Measurements from ENCODE around the gene SMAD7.

The SMAD7 gene

GRCh38 chr18:48913775-48914174, 37.0 kb downstream of the SMAD7 start:
- TF ChIP-seq, protein P1, sequence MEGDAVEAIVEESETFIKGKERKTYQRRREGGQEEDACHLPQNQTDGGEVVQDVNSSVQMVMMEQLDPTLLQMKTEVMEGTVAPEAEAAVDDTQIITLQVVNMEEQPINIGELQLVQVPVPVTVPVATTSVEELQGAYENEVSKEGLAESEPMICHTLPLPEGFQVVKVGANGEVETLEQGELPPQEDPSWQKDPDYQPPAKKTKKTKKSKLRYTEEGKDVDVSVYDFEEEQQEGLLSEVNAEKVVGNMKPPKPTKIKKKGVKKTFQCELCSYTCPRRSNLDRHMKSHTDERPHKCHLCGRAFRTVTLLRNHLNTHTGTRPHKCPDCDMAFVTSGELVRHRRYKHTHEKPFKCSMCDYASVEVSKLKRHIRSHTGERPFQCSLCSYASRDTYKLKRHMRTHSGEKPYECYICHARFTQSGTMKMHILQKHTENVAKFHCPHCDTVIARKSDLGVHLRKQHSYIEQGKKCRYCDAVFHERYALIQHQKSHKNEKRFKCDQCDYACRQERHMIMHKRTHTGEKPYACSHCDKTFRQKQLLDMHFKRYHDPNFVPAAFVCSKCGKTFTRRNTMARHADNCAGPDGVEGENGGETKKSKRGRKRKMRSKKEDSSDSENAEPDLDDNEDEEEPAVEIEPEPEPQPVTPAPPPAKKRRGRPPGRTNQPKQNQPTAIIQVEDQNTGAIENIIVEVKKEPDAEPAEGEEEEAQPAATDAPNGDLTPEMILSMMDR (conservative IDR thresholded peaks at IDR 0.05), result no peak
- no peak for TF ChIP-seq ZFX (IDR thresholded peaks at IDR 0.05)
- no peak overlapping the region for H3K27ac ChIP-seq

DNA sequence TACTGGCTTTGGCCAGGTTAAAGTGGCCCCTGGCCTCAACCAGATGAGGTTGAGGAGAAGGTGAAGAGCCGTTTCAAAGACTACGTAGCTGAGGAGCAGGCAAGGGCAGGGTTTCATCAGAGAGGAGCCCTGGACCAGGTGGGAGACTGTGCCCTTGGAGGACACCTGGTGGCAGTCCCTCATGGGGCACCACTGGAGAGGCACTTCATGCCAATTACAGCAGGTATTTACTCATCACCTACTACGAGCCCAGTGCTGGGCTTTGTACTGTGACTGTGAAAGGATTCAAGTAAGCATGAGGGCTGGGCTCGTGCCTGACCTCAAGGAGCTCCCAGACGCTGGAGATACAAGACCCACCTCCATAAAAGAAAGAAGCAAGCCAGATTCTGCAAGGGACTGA, 37.6 kb downstream of the SMAD7 start:
- TF ChIP-seq, protein P1 (conservative IDR thresholded peaks at IDR 0.05), result no peak
- TF ChIP-seq ZFX (IDR thresholded peaks at IDR 0.05), result no peak
- no peak overlapping the region for H3K27ac ChIP-seq

- no peak overlapping the region for H3K27ac ChIP-seq
- no peak for TF ChIP-seq ZFX (IDR thresholded peaks at IDR 0.05)
- TF ChIP-seq, protein P1 (conservative IDR thresholded peaks at IDR 0.05), result no peak
Observed at GRCh38 chr18:48910972-48911545, 39.7 kb downstream of the SMAD7 start.

DNA sequence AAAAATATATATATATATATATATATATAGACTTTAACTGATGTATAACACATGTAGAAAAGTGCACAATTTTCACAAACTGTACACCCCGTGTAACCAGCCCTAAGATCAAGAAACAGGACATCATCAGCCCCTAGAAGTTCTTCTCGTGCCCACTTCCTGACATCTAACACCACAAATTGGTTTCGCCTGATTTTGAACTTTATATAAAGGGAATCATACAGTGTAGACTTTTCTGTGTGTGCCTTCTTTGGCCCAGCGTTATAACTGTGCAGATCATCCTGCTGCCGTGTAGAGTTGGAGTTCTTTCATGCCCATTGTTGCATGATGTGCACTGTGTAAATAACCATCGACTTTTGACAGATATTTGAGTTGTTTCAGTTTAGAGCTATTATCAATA, 41.0 kb downstream of the SMAD7 start:
- no peak overlapping the region for H3K27ac ChIP-seq
- TF ChIP-seq, protein P1 (conservative IDR thresholded peaks at IDR 0.05), result no peak

DNA sequence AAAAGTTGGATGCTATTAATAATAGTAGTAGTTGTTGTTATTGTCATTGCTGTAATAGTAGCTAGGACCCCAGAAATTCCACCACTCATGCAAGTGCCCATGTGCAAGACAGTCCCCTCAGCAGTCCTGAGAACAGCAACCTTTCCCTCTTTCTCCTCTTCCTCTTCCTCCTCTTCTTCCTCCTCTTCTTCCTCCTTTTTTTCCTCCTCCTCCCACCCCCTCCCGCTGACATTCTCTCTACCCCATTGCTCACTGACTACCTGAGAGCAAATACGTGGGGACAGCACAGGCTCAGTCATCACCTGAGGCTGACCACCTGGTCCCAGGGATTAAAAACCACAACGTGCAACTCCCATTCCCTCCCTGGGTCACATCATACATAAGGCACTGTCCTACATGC, 41.8 kb downstream of the SMAD7 start:
- TF ChIP-seq, protein P1 (conservative IDR thresholded peaks at IDR 0.05), result no peak
- no peak for TF ChIP-seq ZFX (IDR thresholded peaks at IDR 0.05)
- no peak overlapping the region for H3K27ac ChIP-seq

DNA sequence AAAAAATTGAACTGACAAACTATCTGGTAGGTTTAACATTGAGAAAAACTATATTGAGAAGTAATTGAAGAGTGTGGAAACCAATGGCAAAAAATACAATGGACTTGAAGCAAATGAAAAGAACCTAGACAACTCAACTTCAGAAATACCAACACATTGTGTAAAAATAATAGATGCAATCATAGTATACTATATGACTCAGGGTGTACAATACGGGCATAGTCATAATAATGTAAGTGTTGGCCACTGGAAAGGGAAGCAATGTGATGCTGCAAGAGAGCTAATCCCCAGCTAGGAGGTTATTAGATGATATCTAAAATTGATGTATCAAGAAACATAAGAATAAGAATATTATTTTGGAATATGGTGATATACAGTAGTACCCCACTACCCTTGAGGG, 45.3 kb downstream of the SMAD7 start:
- H3K27ac ChIP-seq, result no peak overlapping the region

GRCh38 chr18:48904847-48905394, 45.8 kb downstream of the SMAD7 start:
- TF ChIP-seq, protein P1 (conservative IDR thresholded peaks at IDR 0.05), result no peak
- TF ChIP-seq ZFX (IDR thresholded peaks at IDR 0.05), result no peak
- no peak overlapping the region for H3K27ac ChIP-seq

More for the DNA sequence above, 45.3 kb downstream of the SMAD7 start:
- no peak for TF ChIP-seq ZFX (IDR thresholded peaks at IDR 0.05)
- TF ChIP-seq, protein P1 (conservative IDR thresholded peaks at IDR 0.05), result no peak
